Upper lobe of right lung (tissue), 1 donor: ENCODE results near the gene IMMT. TPM values are rescaled to one million over a fixed set of nuclear protein-coding genes. Genes with fewer than 3 reads are reported as not detected.

ENCODE experiments used
- ATAC-seq: fragments of 200-7000 bp; cut with Tn5 transposase; one replicate; pipeline ENCODE4 v1.9.1; 2020; ENCODE audit warnings: mild to moderate bottlenecking, moderate library complexity
- DNase-seq: peaks from one replicate; pipeline ENCODE4 v3.0.0-alpha.2; 2020
- H3K27ac ChIP-seq: fragments of 200-600 bp; one replicate; pipeline ENCODE4 v1.8.0; 2022
- H3K27me3 ChIP-seq: fragments of 200-600 bp; one replicate; pipeline ENCODE4 v1.8.0; 2022; ENCODE audit warnings: mild to moderate bottlenecking
- H3K36me3 ChIP-seq: fragments of 200-600 bp; one replicate; pipeline ENCODE4 v1.8.0; 2022
- H3K4me1 ChIP-seq: fragments of 200-600 bp; one replicate; pipeline ENCODE4 v1.8.0; 2022
- H3K4me3 ChIP-seq: fragments of 200-600 bp; one replicate; pipeline ENCODE4 v1.8.0; 2022; ENCODE audit warnings: mild to moderate bottlenecking
- H3K9me3 ChIP-seq: fragments of 200-600 bp; one replicate; pipeline ENCODE4 v1.8.0; 2022
- intact Hi-C: fragments of 100-400 bp; cut with DNase I; formaldehyde crosslinking; loops from one replicate; pipeline ENCODE4 v1.11.0; 2022
- total RNA-seq: library from RNA; stranded (reverse); fragmentation: NEBNext Ultra II Directional; extraction: Animal tissue kit (Norgen Biotek cat#: 25700); gene quantifications from one replicate; pipeline ENCODE4 v1.2.1, GENCODE V29; 2021
- TF ChIP-seq, protein P1 (sequence below): fragments of 200-600 bp; IDR thresholded peaks from one replicate; pipeline ENCODE4 v1.8.0; 2022; ENCODE audit warnings: antibody characterized with exemption
- donor health status: DM: no; HTN: yes; CAD: no; lungs with severe emphysema.

IMMT gene
- total RNA-seq, 1 donor from 2014 or later, result 54.9 TPM

DNA sequence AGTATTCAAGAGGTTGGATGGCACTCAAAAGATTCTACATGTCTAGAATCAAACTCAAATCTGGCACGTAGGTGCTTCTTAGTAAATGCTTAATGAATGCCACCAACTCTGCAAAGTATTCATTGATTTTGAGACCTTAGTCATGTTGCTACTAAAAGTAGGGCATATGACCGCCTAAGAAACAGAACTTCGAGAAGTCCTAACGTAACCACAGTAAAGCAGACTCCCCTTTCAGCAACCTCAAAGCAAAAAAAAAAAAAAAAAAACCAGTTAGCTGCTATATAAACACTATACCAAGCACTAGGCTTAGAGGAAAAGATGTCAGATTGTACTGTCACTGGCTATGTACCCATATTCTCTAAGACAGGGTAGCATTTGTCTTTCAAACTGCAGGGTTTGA lies 55.3 kb downstream of the IMMT start:
- TF ChIP-seq, protein P1, sequence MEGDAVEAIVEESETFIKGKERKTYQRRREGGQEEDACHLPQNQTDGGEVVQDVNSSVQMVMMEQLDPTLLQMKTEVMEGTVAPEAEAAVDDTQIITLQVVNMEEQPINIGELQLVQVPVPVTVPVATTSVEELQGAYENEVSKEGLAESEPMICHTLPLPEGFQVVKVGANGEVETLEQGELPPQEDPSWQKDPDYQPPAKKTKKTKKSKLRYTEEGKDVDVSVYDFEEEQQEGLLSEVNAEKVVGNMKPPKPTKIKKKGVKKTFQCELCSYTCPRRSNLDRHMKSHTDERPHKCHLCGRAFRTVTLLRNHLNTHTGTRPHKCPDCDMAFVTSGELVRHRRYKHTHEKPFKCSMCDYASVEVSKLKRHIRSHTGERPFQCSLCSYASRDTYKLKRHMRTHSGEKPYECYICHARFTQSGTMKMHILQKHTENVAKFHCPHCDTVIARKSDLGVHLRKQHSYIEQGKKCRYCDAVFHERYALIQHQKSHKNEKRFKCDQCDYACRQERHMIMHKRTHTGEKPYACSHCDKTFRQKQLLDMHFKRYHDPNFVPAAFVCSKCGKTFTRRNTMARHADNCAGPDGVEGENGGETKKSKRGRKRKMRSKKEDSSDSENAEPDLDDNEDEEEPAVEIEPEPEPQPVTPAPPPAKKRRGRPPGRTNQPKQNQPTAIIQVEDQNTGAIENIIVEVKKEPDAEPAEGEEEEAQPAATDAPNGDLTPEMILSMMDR, result no peak
- Histone ChIP-seq H3K36me3 (peaks cover 92% of the 10 kb centered on the region), H3K4me1 (peaks cover 5% of the 10 kb centered on the region), H3K27ac (no peak overlapping the region), H3K27me3 (no peaks in the 10 kb centered on the region), H3K9me3 (no peaks in the 10 kb centered on the region), H3K4me3 (no peak overlapping the region)
- ATAC-seq (no peak), DNase-seq (no peak)
- intact Hi-C loops, result no loop called here

DNA sequence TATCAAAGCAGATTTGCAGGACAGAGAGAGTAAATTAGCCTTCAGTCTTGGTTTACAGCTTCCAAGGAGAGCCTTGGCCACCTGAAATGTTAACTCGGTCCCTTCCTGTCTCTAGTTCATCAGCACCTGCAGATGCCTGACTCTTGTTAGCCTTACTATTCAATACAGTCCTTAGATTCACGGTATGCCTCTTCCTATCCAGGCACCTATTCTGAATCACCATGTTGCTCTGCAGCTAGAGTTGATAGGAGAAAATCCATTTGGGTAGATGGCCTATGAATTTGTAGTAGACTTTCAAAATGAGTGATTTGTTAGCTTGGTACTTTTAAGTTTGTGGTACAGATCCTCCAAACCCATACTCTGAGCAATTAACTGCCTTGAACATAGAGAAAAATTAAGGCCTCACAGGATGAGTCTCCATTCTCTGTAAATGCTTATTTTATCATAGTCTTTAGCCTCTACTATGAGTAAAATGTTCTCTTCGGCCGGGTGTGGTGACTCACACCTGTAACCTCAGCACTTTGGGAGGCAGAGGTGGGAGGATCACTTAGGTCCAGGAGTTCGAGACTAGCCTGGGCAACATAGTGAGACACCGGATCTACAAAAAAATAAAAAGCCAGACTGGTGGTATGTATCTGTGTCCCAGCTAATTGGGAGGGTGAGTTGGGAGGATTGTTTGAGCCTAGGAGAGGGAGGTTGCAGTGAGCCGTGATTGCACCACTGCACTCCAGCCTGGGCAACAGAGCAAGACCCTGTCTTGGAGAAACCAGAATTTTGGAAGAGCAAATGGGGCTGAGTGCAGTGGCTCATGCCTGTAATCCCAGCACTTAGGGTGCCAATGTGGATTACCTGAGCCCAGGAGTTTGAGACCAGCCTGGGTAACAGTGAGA lies 56.3 kb downstream of the IMMT start:
- peaks cover 92% of the 10 kb centered on the region for H3K36me3 ChIP-seq
- TF ChIP-seq, protein P1, result no peak
- intact Hi-C loops, result no loop called here
- ATAC-seq (no peak), DNase-seq (no peak)
- no peaks in the 10 kb centered on the region for H3K27me3 ChIP-seq
- peaks cover 5% of the 10 kb centered on the region for H3K4me1 ChIP-seq
- no peak overlapping the region for H3K4me3 ChIP-seq
- H3K9me3 ChIP-seq, result no peaks in the 10 kb centered on the region
- H3K27ac ChIP-seq, result no peak overlapping the region

DNA sequence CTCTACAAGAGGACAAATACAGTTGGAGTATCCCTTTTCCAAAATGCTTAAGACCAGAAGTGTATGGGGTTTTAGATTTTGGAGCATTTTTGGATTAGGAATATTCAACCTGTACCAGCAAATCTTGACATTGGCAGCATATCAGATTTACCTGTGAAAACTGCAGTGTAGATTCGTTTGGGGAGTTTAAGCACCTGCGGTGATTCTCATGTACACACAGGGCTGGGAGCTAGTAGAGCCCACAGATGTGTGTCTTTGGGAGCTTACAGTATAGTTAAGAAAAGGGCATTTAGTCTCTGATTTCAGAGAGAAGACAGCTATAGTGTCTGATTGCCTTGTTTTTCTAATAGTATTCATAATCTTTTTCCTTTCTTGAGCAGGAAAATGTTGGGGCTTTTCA lies 59.1 kb downstream of the IMMT start:
- no peaks in the 10 kb centered on the region for H3K27me3 ChIP-seq
- H3K9me3 ChIP-seq, result no peaks in the 10 kb centered on the region
- peaks cover 95% of the 10 kb centered on the region for H3K36me3 ChIP-seq
- no peak overlapping the region for H3K4me3 ChIP-seq
- TF ChIP-seq, protein P1, result no peak
- ATAC-seq (no peak), DNase-seq (no peak)
- no peak overlapping the region for H3K27ac ChIP-seq
- intact Hi-C loops, result no loop called here
- no peaks in the 10 kb centered on the region for H3K4me1 ChIP-seq

DNA sequence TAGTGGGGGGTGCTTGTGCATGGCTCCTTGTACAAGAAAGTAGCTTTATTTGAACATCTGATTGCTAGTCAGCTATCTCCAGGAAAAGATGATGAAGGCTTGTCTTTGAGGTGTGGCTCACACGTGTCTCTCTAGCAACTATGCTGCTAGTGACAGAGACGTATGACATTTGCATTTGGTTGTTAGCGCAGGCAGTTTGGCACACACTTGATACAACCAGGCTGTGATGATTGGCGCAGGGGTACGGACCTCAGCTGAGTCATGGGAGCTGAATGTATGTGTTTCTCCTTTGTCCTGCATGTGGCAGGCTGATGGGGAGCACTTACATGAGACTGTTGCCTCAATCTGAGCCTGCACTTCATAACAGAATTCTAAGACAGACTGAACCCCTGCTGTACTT lies 59.6 kb downstream of the IMMT start:
- H3K27me3 ChIP-seq, result no peaks in the 10 kb centered on the region
- no peak overlapping the region for H3K4me3 ChIP-seq
- ATAC-seq (no peak), DNase-seq (no peak)
- no peaks in the 10 kb centered on the region for H3K9me3 ChIP-seq
- H3K27ac ChIP-seq, result no peak overlapping the region
- peaks cover 98% of the 10 kb centered on the region for H3K36me3 ChIP-seq
- intact Hi-C loops, result no loop called here
- H3K4me1 ChIP-seq, result no peaks in the 10 kb centered on the region
- TF ChIP-seq, protein P1, result no peak

DNA sequence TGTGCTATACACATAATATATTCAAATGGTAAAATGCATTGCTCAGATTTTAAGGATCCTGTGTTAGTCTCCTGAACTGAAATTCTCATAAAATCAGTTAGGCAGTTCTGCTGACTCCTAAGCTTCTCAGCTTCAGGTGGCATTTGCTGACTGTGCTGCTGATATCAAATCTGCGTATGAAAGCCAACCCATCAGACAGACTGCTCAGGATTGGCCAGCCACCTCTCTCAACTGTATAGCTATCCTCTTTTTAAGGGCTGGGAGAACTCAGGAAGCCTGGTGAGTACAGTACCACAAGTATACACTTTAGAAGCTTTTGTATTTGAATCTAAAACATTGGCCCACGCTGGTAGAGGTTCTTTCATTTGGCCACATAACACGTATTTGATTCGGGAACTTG lies 60.6 kb downstream of the IMMT start:
- intact Hi-C loops, result no loop called here
- Histone ChIP-seq H3K9me3 (no peaks in the 10 kb centered on the region), H3K27me3 (no peaks in the 10 kb centered on the region), H3K27ac (no peak overlapping the region), H3K4me1 (no peaks in the 10 kb centered on the region), H3K4me3 (no peak overlapping the region), H3K36me3 (peaks cover 100% of the 10 kb centered on the region)
- no peak for ATAC-seq
- DNase-seq, result no peak
- TF ChIP-seq, protein P1, result no peak
